Kidney (tissue), 14 donors: ENCODE results near the gene ELFN2. TPM values are rescaled to one million over a fixed set of nuclear protein-coding genes. Genes with fewer than 3 reads are reported as not detected.

Experiments used
- DNase-seq, 5 donors: peaks; one replicate each; pipeline ENCODE4 v3.0.0-alpha.2; 2013 to 2020
- FAIRE-seq: peaks from 2 replicates; lab custom pipeline; 2012; peaks lifted over from hg19 to GRCh38; lab: Jason Lieb, UNC
- H3K27ac ChIP-seq, 2 donors: one replicate each; pipeline ENCODE4 v1.7.0; 2013; ENCODE audit warnings: low read depth in 2 of 2, low read length in 2 of 2, inconsistent platforms in 1 of 2
- H3K27me3 ChIP-seq: one replicate; pipeline ENCODE4 v1.7.1; 2013; ENCODE audit warnings: low read length, inconsistent platforms; ENCODE audit not compliant: control insufficient read depth, insufficient read depth
- H3K36me3 ChIP-seq, 3 donors: one replicate each; pipeline versions ENCODE4 v1.7.0 to v1.7.1; 2013; ENCODE audit warnings: low read length in 3 of 3, control low read depth in 1 of 3, inconsistent platforms in 1 of 3; ENCODE audit not compliant: insufficient read depth in 3 of 3, control insufficient read depth in 2 of 3
- H3K4me1 ChIP-seq, 3 donors: one replicate each; pipeline versions ENCODE4 v1.7.0 to v1.7.1; 2013; ENCODE audit warnings: low read length in 3 of 3, inconsistent platforms in 1 of 3, low read depth in 1 of 3; ENCODE audit not compliant: control insufficient read depth in 2 of 3, insufficient read depth in 2 of 3
- H3K4me3 ChIP-seq, 3 donors: one replicate each; pipeline versions ENCODE4 v1.7.0 to v1.8.1; 2013; ENCODE audit warnings: low read length in 3 of 3, control low read depth in 1 of 3, inconsistent platforms in 1 of 3
- H3K9ac ChIP-seq, 3 donors: one replicate each; pipeline versions ENCODE4 v1.7.0 to v1.7.1; 2013; ENCODE audit warnings: low read length in 3 of 3, control low read depth in 1 of 3, inconsistent platforms in 1 of 3
- H3K9me3 ChIP-seq, 3 donors: one replicate each; pipeline versions ENCODE4 v1.7.0 to v1.7.1; 2013; ENCODE audit warnings: low read length in 3 of 3, control low read depth in 1 of 3, inconsistent platforms in 1 of 3; ENCODE audit not compliant: control insufficient read depth in 2 of 3, insufficient read depth in 1 of 3
- intact Hi-C: fragments of 100-400 bp; cut with DNase I; formaldehyde crosslinking; loops from one replicate; pipeline ENCODE4 v1.11.1; 2022
- polyA plus RNA-seq: library from polyadenylated mRNA; stranded (reverse); fragments of 350-450 nt; fragmentation: Illumina TruSeq; extraction: RNeasy Lipid Tissue Mini Kit (QIAGEN cat#74804); gene quantifications from one replicate; pipeline ENCODE4 v1.2.3, GENCODE V29; 2014; ENCODE audit warnings: low read depth, low replicate concordance; ENCODE audit not compliant: insufficient read depth
- total RNA-seq: library from RNA; stranded (reverse); fragmentation: NEBNext Ultra II Directional; extraction: Animal tissue kit (Norgen Biotek cat#: 25700); gene quantifications from one replicate; pipeline ENCODE4 v1.2.1, GENCODE V29; 2021
- TF ChIP-seq, protein P1 (sequence below): IDR thresholded peaks from 3 replicates; pipeline ENCODE4 v1.5.1; 2012; ENCODE audit warnings: mild to moderate bottlenecking, moderate library complexity, borderline replicate concordance; ENCODE audit not compliant: insufficient read depth; ENCODE audit errors: extremely low read depth
- donor health status: control.
- donor health status: control.
- donor health status: control.
- donor health status: control.
- donor health status: control.
- donor health status: DM: yes; HTN: yes; CAD: no.
- donor health status: Normal renal cell carcinoma (clear cell type).

ELFN2 gene
- total and polyA plus RNA-seq, 2 donors from 2014 or later: 0.19 to 4.6 TPM

DNA sequence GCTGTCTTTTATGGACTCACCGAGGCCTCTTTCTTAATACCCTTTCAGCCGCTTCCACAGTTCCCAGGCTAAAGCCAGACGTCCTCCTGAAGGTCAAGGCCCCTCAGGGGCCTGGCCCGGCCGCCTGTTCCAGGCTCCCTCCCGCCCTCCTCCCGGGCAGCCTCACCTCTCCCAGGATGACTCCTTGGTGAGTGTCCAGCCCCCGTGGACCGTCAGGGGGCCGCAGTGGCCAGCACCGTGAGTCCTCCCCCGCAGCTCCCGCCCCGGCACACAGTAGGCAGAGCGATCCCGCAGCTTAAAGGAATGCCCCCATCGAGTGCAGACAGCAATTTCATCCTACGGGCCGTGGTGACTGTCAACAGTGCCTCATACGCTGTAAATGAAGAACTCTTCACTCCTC, 32.9 kb downstream of the ELFN2 start:
- Histone ChIP-seq H3K27me3 (no peaks in the 10 kb centered on the region), H3K9ac (no peak overlapping the region), H3K27ac (no peak overlapping the region), H3K36me3 (no peaks in the 10 kb centered on the region), H3K4me3 (no peak overlapping the region), H3K4me1 (no peaks in the 10 kb centered on the region), H3K9me3 (no peaks in the 10 kb centered on the region)
- TF ChIP-seq, protein P1, sequence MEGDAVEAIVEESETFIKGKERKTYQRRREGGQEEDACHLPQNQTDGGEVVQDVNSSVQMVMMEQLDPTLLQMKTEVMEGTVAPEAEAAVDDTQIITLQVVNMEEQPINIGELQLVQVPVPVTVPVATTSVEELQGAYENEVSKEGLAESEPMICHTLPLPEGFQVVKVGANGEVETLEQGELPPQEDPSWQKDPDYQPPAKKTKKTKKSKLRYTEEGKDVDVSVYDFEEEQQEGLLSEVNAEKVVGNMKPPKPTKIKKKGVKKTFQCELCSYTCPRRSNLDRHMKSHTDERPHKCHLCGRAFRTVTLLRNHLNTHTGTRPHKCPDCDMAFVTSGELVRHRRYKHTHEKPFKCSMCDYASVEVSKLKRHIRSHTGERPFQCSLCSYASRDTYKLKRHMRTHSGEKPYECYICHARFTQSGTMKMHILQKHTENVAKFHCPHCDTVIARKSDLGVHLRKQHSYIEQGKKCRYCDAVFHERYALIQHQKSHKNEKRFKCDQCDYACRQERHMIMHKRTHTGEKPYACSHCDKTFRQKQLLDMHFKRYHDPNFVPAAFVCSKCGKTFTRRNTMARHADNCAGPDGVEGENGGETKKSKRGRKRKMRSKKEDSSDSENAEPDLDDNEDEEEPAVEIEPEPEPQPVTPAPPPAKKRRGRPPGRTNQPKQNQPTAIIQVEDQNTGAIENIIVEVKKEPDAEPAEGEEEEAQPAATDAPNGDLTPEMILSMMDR: no peak
- DNase-seq (no peak), FAIRE-seq (no peak)
- intact Hi-C loops: no loop called here

DNA sequence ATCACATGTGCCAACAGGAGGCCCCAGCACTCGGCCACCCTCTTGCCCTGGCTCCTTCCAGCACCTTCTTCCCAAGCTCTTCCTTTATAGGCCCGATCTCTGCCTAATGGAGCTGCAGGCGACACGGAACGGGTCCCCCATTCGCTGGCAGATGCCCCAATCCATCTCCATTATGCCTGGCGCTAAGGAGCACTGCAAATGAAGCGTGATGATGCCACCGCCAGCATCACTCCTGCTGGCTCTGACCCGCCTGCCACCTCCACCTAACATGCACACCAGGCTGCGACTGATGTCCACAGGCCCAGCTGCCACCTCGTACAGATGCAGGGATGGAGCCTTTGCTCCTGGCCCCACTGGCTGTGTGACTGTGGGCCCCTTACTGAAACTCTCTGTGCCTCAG, 33.5 kb downstream of the ELFN2 start:
- H3K27ac ChIP-seq: no peak overlapping the region
- H3K9me3 ChIP-seq: no peaks in the 10 kb centered on the region
- FAIRE-seq (no peak), DNase-seq (no peak)
- no peak overlapping the region for H3K9ac ChIP-seq
- H3K4me3 ChIP-seq: no peak overlapping the region
- intact Hi-C loops: no loop called here
- TF ChIP-seq, protein P1: no peak
- no peaks in the 10 kb centered on the region for H3K27me3 ChIP-seq
- H3K4me1 ChIP-seq: no peaks in the 10 kb centered on the region
- H3K36me3 ChIP-seq: no peaks in the 10 kb centered on the region

DNA sequence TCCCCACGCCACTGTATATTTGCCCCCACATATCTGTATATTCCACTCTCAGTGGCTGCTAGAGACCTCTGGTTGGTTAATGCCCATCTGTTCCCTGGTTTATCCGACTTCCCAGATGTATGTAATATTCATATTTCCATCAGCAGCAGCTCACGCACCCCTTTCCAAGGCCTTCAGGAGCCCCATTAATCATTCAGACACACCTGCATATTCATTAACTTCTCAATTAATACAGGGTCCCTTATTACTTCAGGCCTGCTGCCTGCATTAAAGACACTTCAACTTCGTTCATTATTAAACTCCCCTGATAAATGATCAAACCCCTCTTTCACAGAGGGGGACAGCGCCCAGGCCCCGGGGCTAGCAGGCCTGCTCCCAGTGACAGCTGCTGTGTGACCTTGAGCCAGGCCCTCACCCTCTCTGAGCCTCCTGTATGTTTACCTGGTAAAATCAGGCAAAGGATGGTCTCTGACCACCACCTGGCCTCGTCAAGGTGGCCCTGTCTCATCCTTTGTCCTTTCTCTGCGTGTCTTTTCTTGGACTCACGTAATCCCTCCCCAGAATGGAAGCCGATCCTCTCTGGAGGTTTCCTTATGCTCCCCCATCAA, 34.5 kb downstream of the ELFN2 start:
- no peaks in the 10 kb centered on the region for H3K27me3 ChIP-seq
- TF ChIP-seq, protein P1: no peak
- no peaks in the 10 kb centered on the region for H3K9me3 ChIP-seq
- DNase-seq: no peak
- no peaks in the 10 kb centered on the region for H3K36me3 ChIP-seq
- no peak overlapping the region for H3K27ac ChIP-seq
- intact Hi-C loops: no loop called here
- no peak overlapping the region for H3K4me3 ChIP-seq
- no peak overlapping the region for H3K9ac ChIP-seq
- H3K4me1 ChIP-seq: no peaks in the 10 kb centered on the region
- no peak for FAIRE-seq

DNA sequence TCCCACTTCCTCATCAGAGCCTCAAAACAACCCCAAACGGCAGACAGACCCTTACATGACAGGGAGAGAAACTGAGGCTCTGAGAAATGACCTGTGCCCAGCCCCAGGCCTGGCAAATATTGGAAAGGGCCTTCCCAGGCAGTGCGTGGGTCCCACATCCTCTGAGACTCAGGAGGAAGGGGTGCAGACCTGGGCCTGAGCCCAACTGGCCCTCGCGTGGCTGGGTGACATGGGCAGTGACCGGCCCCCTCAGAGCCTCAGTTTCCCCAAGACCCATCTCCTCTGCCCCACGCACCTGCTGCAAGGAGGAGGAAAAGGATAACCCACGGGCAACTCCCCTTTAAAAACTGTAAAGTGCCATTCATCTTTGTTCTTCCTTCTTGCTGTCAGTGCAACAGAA, 35.6 kb downstream of the ELFN2 start:
- FAIRE-seq (no peak), DNase-seq (no peak)
- intact Hi-C loops: no loop called here
- Histone ChIP-seq H3K4me1 (no peaks in the 10 kb centered on the region), H3K27me3 (no peaks in the 10 kb centered on the region), H3K27ac (no peak overlapping the region), H3K4me3 (no peak overlapping the region), H3K9me3 (no peaks in the 10 kb centered on the region), H3K9ac (no peak overlapping the region), H3K36me3 (no peaks in the 10 kb centered on the region)
- TF ChIP-seq, protein P1: no peak
